Cardiac fibroblast (primary cell): Measurements from ENCODE around the gene HUS1B.

Experiments used
- DNase-seq, 2 donors: peaks; one replicate each; pipeline versions ENCODE4 v3.0.0 to v3.0.0-alpha.2; 2010; ENCODE audit warnings: low read depth in 2 of 2
- H3K4me3 ChIP-seq, 2 donors: replicated peaks in 1 of 2; 1 replicate in 1 of 2; 2 replicates in 1 of 2; pipeline ENCODE4 v1.5.1; 2011; ENCODE audit warnings: low read depth in 2 of 2, low read length in 2 of 2, mild to moderate bottlenecking in 2 of 2, moderate library complexity in 1 of 2
- CTCF ChIP-seq: IDR thresholded peaks from one replicate; pipeline ENCODE4 v1.5.1; 2011; ENCODE audit warnings: low read depth, mild to moderate bottlenecking, low read length, inconsistent platforms

Gene HUS1B

GRCh38 chr6:679282-679681 lies 22.4 kb upstream of the HUS1B start:
- no peak for DNase-seq
- TF ChIP-seq CTCF, result no peak
- H3K4me3 ChIP-seq, result no peak overlapping the region

- no peak overlapping the region for H3K4me3 ChIP-seq
- TF ChIP-seq CTCF, result no peak
- DNase-seq, result no peak
Observed at GRCh38 chr6:678520-678919, 21.6 kb upstream of the HUS1B start.

- TF ChIP-seq CTCF, result no peak
- DNase-seq, result no peak
- H3K4me3 ChIP-seq, result no peak overlapping the region
Observed at GRCh38 chr6:677919-678318, 21.0 kb upstream of the HUS1B start.

GRCh38 chr6:674956-675355 lies 18.1 kb upstream of the HUS1B start:
- H3K4me3 ChIP-seq, result no peak overlapping the region
- DNase-seq, result no peak
- no peak for TF ChIP-seq CTCF

- TF ChIP-seq CTCF, result no peak
Observed at GRCh38 chr6:674406-674805, 17.5 kb upstream of the HUS1B start.

GRCh38 chr6:667253-667927 lies 10.5 kb upstream of the HUS1B start:
- no peak overlapping the region for H3K4me3 ChIP-seq
- no peak for TF ChIP-seq CTCF
- no peak for DNase-seq

More at GRCh38 chr6:674406-674805, 17.5 kb upstream of the HUS1B start:
- DNase-seq, result no peak
- H3K4me3 ChIP-seq, result no peak overlapping the region
